NCI-H1436 treated with DMSO at 0.1 percent for 48 hours (cell line): ENCODE results near the gene CLTB.

Experiments used
- DNase-seq: peaks from one replicate; lab custom pipeline; 2025; lab: John Stamatoyannopoulos, UW

CLTB gene

GRCh38 chr5:176382721-176383120 is 33.6 kb downstream of the CLTB start:
- DNase-seq = no peak

GRCh38 chr5:176381979-176382378 is 34.4 kb downstream of the CLTB start:
- DNase-seq = no peak

GRCh38 chr5:176381423-176381822 is 34.9 kb downstream of the CLTB start:
- DNase-seq = no peak

GRCh38 chr5:176379881-176380280 is 36.5 kb downstream of the CLTB start:
- DNase-seq = no peak

- DNase-seq = no peak
Observed at GRCh38 chr5:176373100-176373818, 43.1 kb downstream of the CLTB start.

GRCh38 chr5:176371621-176372539 is 44.5 kb downstream of the CLTB start:
- DNase-seq = no peak

GRCh38 chr5:176369934-176370711 is 46.2 kb downstream of the CLTB start:
- no peak for DNase-seq

- DNase-seq = no peak
Observed at GRCh38 chr5:176368726-176369125, 47.6 kb downstream of the CLTB start.

- no peak for DNase-seq
Observed at GRCh38 chr5:176366232-176366894, 50.0 kb downstream of the CLTB start.

GRCh38 chr5:176365351-176366231 is 50.7 kb downstream of the CLTB start, which contains the start of gene ARL10:
ARL10 (plus strand) TSS chr5:176365487; CDS start chr5:176365564, 77 bp downstream.
- no peak for DNase-seq

GRCh38 chr5:176364765-176365350 is 51.5 kb downstream of the CLTB start:
- no peak for DNase-seq

- no peak for DNase-seq
Observed at GRCh38 chr5:176362233-176362490, 54.2 kb downstream of the CLTB start.

- peak; percentile 37 for DNase-seq
Observed at GRCh38 chr5:176361437-176362232, 54.7 kb downstream of the CLTB start, which contains the start of gene KIAA1191. KIAA1191 (minus strand) TSS chr5:176361764; CDS start chr5:176359508, 2,256 bp downstream.

- no peak for DNase-seq
Observed at GRCh38 chr5:176360894-176361436, 55.4 kb downstream of the CLTB start.

- DNase-seq = no peak
Observed at GRCh38 chr5:176359658-176360057, 56.7 kb downstream of the CLTB start.

GRCh38 chr5:176356179-176356566 is 60.2 kb downstream of the CLTB start:
- no peak for DNase-seq

- DNase-seq = no peak
Observed at GRCh38 chr5:176355400-176356178, 60.8 kb downstream of the CLTB start.

GRCh38 chr5:176353533-176353932 is 62.8 kb downstream of the CLTB start:
- DNase-seq = no peak
